ENCODE data around the gene DUOX2. TPM values are rescaled to one million over a fixed set of nuclear protein-coding genes. Genes with fewer than 3 reads are reported as not detected.
A peak's percentile ranks its signal among the peaks of the same experiment; 100 is the strongest.

DUOX2 gene
- total RNA-seq, 2 donors from 2014 or later: 0.08 to 0.11 TPM

- Histone ChIP-seq H3K27ac (no peak overlapping the region), H3K27me3 (peaks cover 17 to 22% of the 10 kb centered on the region in 2 donors), H3K36me3 (no peaks in the 10 kb centered on the region), H3K9me3 (no peaks in the 10 kb centered on the region), H3K4me3 (peak overlapping the region in 1 of 2 donors; percentile 24), H3K4me1 (peaks cover 0 to 39% of the 10 kb centered on the region in 2 donors)
- DNase-seq (ENCODE audit: low spot score): no peak
- no peak for TF ChIP-seq CTCF (IDR thresholded peaks at IDR 0.05)
Observed at GRCh38 chr15:45113380-45113990, 487 bp downstream of the DUOX2 start.

GRCh38 chr15:45112591-45113379, 1.2 kb downstream of the DUOX2 start:
- H3K9me3 ChIP-seq: no peaks in the 10 kb centered on the region
- TF ChIP-seq CTCF (IDR thresholded peaks at IDR 0.05): no peak
- peaks cover 0 to 36% of the 10 kb centered on the region in 2 donors for H3K4me1 ChIP-seq
- no peak for DNase-seq (ENCODE audit: low spot score)
- H3K27me3 ChIP-seq: peaks cover 17 to 22% of the 10 kb centered on the region in 2 donors
- H3K4me3 ChIP-seq: peak overlapping the region in 1 of 2 donors; percentile 24
- H3K36me3 ChIP-seq: no peaks in the 10 kb centered on the region
- no peak overlapping the region for H3K27ac ChIP-seq

- Histone ChIP-seq H3K27me3 (peaks cover 17 to 19% of the 10 kb centered on the region in 2 donors), H3K4me1 (peaks cover 0 to 30% of the 10 kb centered on the region in 2 donors), H3K27ac (no peak overlapping the region), H3K36me3 (no peaks in the 10 kb centered on the region), H3K4me3 (peak overlapping the region in 1 of 2 donors; percentile 24), H3K9me3 (no peaks in the 10 kb centered on the region)
- TF ChIP-seq CTCF (IDR thresholded peaks at IDR 0.05): no peak
- DNase-seq (ENCODE audit: low spot score): no peak
Observed at GRCh38 chr15:45112143-45112590, 1.8 kb downstream of the DUOX2 start.

GRCh38 chr15:45111390-45112142, 2.4 kb downstream of the DUOX2 start:
- no peak overlapping the region for H3K27ac ChIP-seq
- no peaks in the 10 kb centered on the region for H3K9me3 ChIP-seq
- peaks cover 0 to 24% of the 10 kb centered on the region in 2 donors for H3K4me1 ChIP-seq
- peaks cover 13 to 17% of the 10 kb centered on the region in 2 donors for H3K27me3 ChIP-seq
- no peak for TF ChIP-seq CTCF (IDR thresholded peaks at IDR 0.05)
- no peak overlapping the region for H3K4me3 ChIP-seq
- H3K36me3 ChIP-seq: no peaks in the 10 kb centered on the region
- no peak for DNase-seq (ENCODE audit: low spot score)

- DNase-seq (ENCODE audit: low spot score): no peak
- Histone ChIP-seq H3K4me3 (no peak overlapping the region), H3K27ac (no peak overlapping the region), H3K27me3 (peaks cover 4 to 17% of the 10 kb centered on the region in 2 donors), H3K36me3 (no peaks in the 10 kb centered on the region), H3K4me1 (peaks cover 0 to 23% of the 10 kb centered on the region in 2 donors), H3K9me3 (no peaks in the 10 kb centered on the region)
- TF ChIP-seq CTCF (IDR thresholded peaks at IDR 0.05): no peak
Observed at GRCh38 chr15:45110256-45110820, 3.6 kb downstream of the DUOX2 start.
